GM12872 (cell line): ENCODE results near the gene CTSD.

ENCODE experiments used
- CTCF ChIP-seq: IDR thresholded peaks from 3 replicates; pipeline ENCODE4 v1.5.1; 2011; ENCODE audit warnings: low read depth, mild to moderate bottlenecking, low read length, moderate library complexity; ENCODE audit not compliant: insufficient read depth

CTSD gene

GRCh38 chr11:1784761-1785650 is 21.3 kb upstream of the CTSD start:
- no peak for TF ChIP-seq CTCF

- no peak for TF ChIP-seq CTCF
Measured at GRCh38 chr11:1783725-1784529, 20.2 kb upstream of the CTSD start.

GRCh38 chr11:1782831-1783724 is 19.4 kb upstream of the CTSD start:
- no peak for TF ChIP-seq CTCF

GRCh38 chr11:1782031-1782590 is 18.4 kb upstream of the CTSD start:
- TF ChIP-seq CTCF: no peak

GRCh38 chr11:1781593-1781975 is 17.9 kb upstream of the CTSD start:
- no peak for TF ChIP-seq CTCF

GRCh38 chr11:1780700-1781592 is 17.2 kb upstream of the CTSD start:
- no peak for TF ChIP-seq CTCF
